ENCODE results near the gene MPZL1. TPM values are rescaled to one million over a fixed set of nuclear protein-coding genes. Genes with fewer than 3 reads are reported as not detected.
A peak's percentile ranks its signal among the peaks of the same experiment; 100 is the strongest.

Gene MPZL1
- total and polyA plus RNA-seq, 2 of the 13 experiments (the other 11 are each of a cell fraction or from before 2014, with no cell fraction given): 38.0 to 68.7 TPM

- no peak for TF ChIP-seq ZNF337 (CRISPR knock-in tag; IDR thresholded peaks at IDR 0.05; ENCODE audit: borderline replicate concordance, low read depth)
- no peak for TF ChIP-seq IKZF1 (IDR thresholded peaks at IDR 0.05)
- no peak for TF ChIP-seq RAD21 (CRISPR knock-in tag; IDR thresholded peaks at IDR 0.05)
- TF ChIP-seq IRF1 (CRISPR knock-in tag; IDR thresholded peaks at IDR 0.05; ENCODE audit: low read depth): no peak
- no peak for TF ChIP-seq ZNF468 (CRISPR knock-in tag; IDR thresholded peaks at IDR 0.05)
- 0 out of 2 replicates have a peak, but pooled peaks have one; percentile 37 for TF ChIP-seq ZBTB7A (CRISPR knock-in tag; IDR thresholded peaks at IDR 0.05)
- no peak for TF ChIP-seq RFXAP (CRISPR knock-in tag; IDR thresholded peaks at IDR 0.05; ENCODE audit: borderline replicate concordance)
- TF ChIP-seq ELF1 (CRISPR knock-in tag; IDR thresholded peaks at IDR 0.05): no peak
These were observed 529 bp downstream of the MPZL1 start (continued) for GRCh38 chr1:167722152-167722869.

GRCh38 chr1:167722870-167723251, 1.1 kb downstream of the MPZL1 start:
- WGBS (ENCODE audit: low lambda C conversion rate): 3% methylated on average over 4 of the region's 4 CpGs
- ATAC-seq: no peak
- peaks cover 64% of the 10 kb centered on the region for H3K4me1 ChIP-seq (ENCODE audit: insufficient read depth, low read length)
- CTCF ChIA-PET (ENCODE audit: low intra/inter-chr PET ratio, low total read pairs): no interaction called here
- FAIRE-seq: no peak
- BruUV-seq (replicated peaks): no TSS peak
- 0 out of 2 replicates have a peak, but pooled peaks have one; percentile 10 for TF ChIP-seq CREB3 (CRISPR knock-in tag; IDR thresholded peaks at IDR 0.05)
- no peak for TF ChIP-seq ZNF775 (CRISPR knock-in tag; IDR thresholded peaks at IDR 0.05; ENCODE audit: borderline replicate concordance)
- in situ Hi-C loops (cut with HindIII; ENCODE audit: extremely low pct_ligation_motif_present, low pct_unique_long_range_greater_than_20kb) (loop anchor here (5.0 kb wide), 1 partner anchor 84 kb away; no protein-coding TSS in a partner anchor), intact Hi-C loops (cut with micrococcal nuclease; ENCODE audit: unreplicated experiment) (loop anchor here (5.0 kb wide), 2 partner anchors 34 to 214 kb away; partner anchors contain the start of genes DCAF6 and MPC2)
- H3K79me2 ChIP-seq (ENCODE audit: insufficient read depth, low read length): peaks cover 51% of the 10 kb centered on the region
- peak overlapping the region; percentile 81 for H3K9ac ChIP-seq (ENCODE audit: insufficient read depth, low read depth, low read length)
- H3K27me3 ChIP-seq (ENCODE audit: control insufficient read depth in 1 of 2, insufficient read depth in 2 of 2, low read length in 2 of 2): no peaks in the 10 kb centered on the region
- H3K36me3 ChIP-seq (replicated peaks in 1 of 2; ENCODE audit: control insufficient read depth in 1 of 2, insufficient read depth in 2 of 2, low read length in 2 of 2): no peaks in the 10 kb centered on the region
- H2AFZ ChIP-seq (ENCODE audit: low read length): no peak overlapping the region
- POLR2A ChIA-PET: no interaction called here
- H3K4me2 ChIP-seq (ENCODE audit: low read depth, low read length): peak overlapping the region; percentile 83
- H4K20me1 ChIP-seq (ENCODE audit: insufficient read depth, low read length): peaks cover 3% of the 10 kb centered on the region
- no peaks in the 10 kb centered on the region for H3K9me3 ChIP-seq (ENCODE audit: low read length)
- DNase-seq (ENCODE audit: low spot score): no peak
- peak overlapping the region; percentile 76 for H3K27ac ChIP-seq (ENCODE audit: extremely low read length, insufficient read depth, low read length)
- H3K4me3 ChIP-seq (replicated peaks in 1 of 3; ENCODE audit: insufficient read depth in 1 of 3, low read depth in 2 of 3, low read length in 3 of 3): peak overlapping the region; percentile 92 to 95 (median 92)
